ENCODE data around the gene ADAM12. TPM values are rescaled to one million over a fixed set of nuclear protein-coding genes. Genes with fewer than 3 reads are reported as not detected.
A peak's percentile ranks its signal among the peaks of the same experiment; 100 is the strongest.

The ADAM12 gene
- total RNA-seq, 2 donors from 2014 or later: 0.71 to 1.2 TPM

DNA sequence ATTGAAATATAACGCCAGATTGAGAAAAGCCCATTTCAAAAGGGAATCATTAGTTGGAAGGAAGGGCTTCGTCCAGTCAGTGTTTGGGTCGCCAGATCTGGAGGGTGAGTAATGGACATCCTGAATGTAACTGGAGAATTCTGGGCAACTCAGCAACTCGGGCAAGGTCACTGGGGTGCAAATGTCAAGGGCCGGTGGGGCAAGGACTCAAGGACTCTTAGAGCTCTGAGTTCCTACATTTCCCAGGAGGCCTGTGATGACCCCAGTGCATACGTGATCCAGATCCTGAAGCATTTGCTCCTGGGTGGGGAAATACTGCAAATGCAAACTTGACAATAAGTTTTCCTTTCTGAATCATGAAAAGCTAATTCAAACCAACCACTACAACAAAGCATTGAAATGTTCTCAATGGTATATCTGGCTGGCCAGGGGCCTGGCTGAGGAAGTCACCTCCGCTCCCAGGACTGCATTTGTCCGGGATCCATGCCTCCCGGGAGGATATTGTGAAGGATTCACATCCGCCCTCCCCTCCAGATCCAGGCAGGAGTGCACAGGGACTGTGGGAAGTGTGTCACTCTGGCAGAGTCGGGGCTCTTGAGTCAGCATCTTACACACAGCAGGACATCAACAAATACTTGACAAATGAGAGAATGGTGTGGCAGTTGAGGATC is 327.9 kb downstream of the ADAM12 start:
- TF ChIP-seq, protein P1, sequence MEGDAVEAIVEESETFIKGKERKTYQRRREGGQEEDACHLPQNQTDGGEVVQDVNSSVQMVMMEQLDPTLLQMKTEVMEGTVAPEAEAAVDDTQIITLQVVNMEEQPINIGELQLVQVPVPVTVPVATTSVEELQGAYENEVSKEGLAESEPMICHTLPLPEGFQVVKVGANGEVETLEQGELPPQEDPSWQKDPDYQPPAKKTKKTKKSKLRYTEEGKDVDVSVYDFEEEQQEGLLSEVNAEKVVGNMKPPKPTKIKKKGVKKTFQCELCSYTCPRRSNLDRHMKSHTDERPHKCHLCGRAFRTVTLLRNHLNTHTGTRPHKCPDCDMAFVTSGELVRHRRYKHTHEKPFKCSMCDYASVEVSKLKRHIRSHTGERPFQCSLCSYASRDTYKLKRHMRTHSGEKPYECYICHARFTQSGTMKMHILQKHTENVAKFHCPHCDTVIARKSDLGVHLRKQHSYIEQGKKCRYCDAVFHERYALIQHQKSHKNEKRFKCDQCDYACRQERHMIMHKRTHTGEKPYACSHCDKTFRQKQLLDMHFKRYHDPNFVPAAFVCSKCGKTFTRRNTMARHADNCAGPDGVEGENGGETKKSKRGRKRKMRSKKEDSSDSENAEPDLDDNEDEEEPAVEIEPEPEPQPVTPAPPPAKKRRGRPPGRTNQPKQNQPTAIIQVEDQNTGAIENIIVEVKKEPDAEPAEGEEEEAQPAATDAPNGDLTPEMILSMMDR (IDR thresholded peaks at IDR 0.05): no peak
- peak; percentile 77 for DNase-seq (ENCODE audit: low spot score)
- H3K27me3 ChIP-seq: no peaks in the 10 kb centered on the region
- peak overlapping the region; percentile 12 to 60 for H3K27ac ChIP-seq
- peaks cover 0 to 23% of the 10 kb centered on the region in 2 donors for H3K4me1 ChIP-seq
- no peaks in the 10 kb centered on the region for H3K9me3 ChIP-seq
- no peak overlapping the region for H3K4me3 ChIP-seq
- H3K36me3 ChIP-seq: no peaks in the 10 kb centered on the region

DNA sequence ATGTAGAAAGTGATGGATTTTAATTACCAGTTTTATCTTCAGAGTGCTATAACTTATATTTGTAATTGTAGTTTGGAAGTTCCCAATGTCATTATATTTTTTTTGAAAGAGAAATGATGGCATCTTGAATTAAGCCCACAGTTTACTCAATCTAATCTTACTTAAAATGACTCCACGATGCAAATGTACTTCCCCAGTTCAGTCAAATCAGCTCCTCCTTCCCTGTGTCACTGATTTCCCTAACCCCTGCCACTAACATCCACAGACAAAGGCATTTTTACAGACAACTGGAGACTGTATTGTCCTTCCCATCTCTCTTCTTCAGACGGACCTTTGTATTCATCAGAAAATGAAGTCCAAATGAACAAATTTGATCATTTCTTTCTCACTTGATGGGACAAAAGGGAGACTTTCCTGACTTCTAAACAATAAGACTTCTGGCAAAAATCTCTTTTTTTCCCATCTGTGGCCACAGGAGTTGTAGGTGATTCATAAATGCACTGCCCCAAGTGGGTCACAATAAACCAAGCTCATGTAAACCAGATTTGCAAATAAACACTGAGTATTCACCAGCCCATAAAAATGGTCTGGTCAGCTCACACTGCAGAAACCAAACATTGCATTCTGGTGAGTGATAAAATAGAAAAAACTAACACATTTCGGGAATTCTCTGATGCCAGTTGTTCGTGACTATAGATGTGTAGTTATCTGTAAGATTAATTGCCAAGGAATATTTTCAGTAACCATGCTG is 329.0 kb downstream of the ADAM12 start:
- Histone ChIP-seq H3K36me3 (no peaks in the 10 kb centered on the region), H3K4me3 (no peak overlapping the region), H3K27me3 (no peaks in the 10 kb centered on the region), H3K27ac (no peak overlapping the region), H3K4me1 (peaks cover 0 to 23% of the 10 kb centered on the region in 2 donors), H3K9me3 (no peaks in the 10 kb centered on the region)
- TF ChIP-seq, protein P1 (IDR thresholded peaks at IDR 0.05): no peak
- no peak for DNase-seq (ENCODE audit: low spot score)

DNA sequence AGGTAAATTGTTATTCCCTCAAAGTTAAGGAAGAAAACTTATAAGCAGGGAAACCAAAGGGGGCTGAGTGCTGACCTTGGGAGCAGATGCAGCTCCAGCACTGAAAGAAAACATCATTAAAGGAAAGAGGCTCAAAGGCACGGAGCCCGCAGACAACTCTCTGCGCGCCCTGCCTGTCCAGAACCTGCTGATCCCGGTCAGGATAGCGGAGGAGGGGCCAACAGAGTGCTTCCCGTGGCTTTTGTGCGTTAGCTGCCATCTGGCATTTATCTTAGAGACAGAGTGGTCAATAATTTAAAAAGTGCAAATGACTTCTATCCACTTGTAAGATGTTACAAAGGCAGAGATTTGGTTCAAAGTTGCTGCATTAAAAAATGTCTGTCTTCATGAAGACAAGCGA is 329.8 kb downstream of the ADAM12 start:
- Histone ChIP-seq H3K36me3 (no peaks in the 10 kb centered on the region), H3K9me3 (no peaks in the 10 kb centered on the region), H3K27me3 (no peaks in the 10 kb centered on the region), H3K27ac (no peak overlapping the region), H3K4me1 (peaks cover 0 to 23% of the 10 kb centered on the region in 2 donors), H3K4me3 (no peak overlapping the region)
- TF ChIP-seq, protein P1 (IDR thresholded peaks at IDR 0.05): no peak
- DNase-seq (ENCODE audit: low spot score): no peak

DNA sequence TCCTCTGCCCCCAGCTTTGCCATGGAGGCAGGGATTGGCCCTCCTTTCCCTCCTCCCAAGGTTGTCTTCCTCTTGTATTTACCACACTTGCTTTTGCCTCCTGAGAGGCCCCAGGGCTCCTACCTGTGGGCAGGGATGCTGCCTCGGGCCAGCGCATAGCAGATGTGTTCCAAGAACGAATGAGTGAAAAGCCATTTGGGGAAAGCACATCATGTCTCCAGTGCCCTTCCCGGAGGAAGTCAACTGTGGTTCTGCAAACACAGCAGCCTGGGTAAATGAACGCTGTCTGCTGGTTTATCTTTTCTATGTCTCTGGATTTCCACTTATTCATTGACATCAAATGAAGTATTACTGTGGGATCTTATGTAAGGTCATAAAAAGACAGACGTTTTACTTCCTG is 330.2 kb downstream of the ADAM12 start:
- TF ChIP-seq, protein P1 (IDR thresholded peaks at IDR 0.05): no peak
- H3K4me3 ChIP-seq: no peak overlapping the region
- no peaks in the 10 kb centered on the region for H3K27me3 ChIP-seq
- no peaks in the 10 kb centered on the region for H3K9me3 ChIP-seq
- peaks cover 0 to 19% of the 10 kb centered on the region in 2 donors for H3K4me1 ChIP-seq
- DNase-seq (ENCODE audit: low spot score): no peak
- no peaks in the 10 kb centered on the region for H3K36me3 ChIP-seq
- H3K27ac ChIP-seq: no peak overlapping the region

GRCh38 chr10:126057494-126057893 is 330.8 kb downstream of the ADAM12 start:
- TF ChIP-seq, protein P1 (IDR thresholded peaks at IDR 0.05): no peak
- Histone ChIP-seq H3K27me3 (no peaks in the 10 kb centered on the region), H3K27ac (no peak overlapping the region), H3K9me3 (no peaks in the 10 kb centered on the region), H3K36me3 (no peaks in the 10 kb centered on the region), H3K4me3 (no peak overlapping the region), H3K4me1 (peaks cover 0 to 15% of the 10 kb centered on the region in 2 donors)
- DNase-seq (ENCODE audit: low spot score): no peak
